GM23338 (cell line): ENCODE results near the gene BECN2. TPM values are rescaled to one million over a fixed set of nuclear protein-coding genes. Genes with fewer than 3 reads are reported as not detected.
A peak's percentile ranks its signal among the peaks of the same experiment; 100 is the strongest.

Experiments used
- ATAC-seq: fragments of 200-7000 bp; cut with Tn5 transposase; 3 replicates; pipeline ENCODE4 v1.9.1; 2020
- DNase-seq: peaks from one replicate; pipeline ENCODE4 v3.0.0-alpha.2; 2015; ENCODE audit warnings: low spot score
- H2AFZ ChIP-seq: fragments of 200-600 bp; sonication (generic); 2 replicates; pipeline ENCODE4 v1.8.0; 2016; ENCODE audit warnings: antibody characterized with exemption, mild to moderate bottlenecking, moderate library complexity
- H3F3A ChIP-seq: fragments of 200-600 bp; sonication (generic); replicated peaks from 2 replicates; pipeline ENCODE4 v1.8.0; 2017; ENCODE audit warnings: antibody characterized with exemption, mixed run types, low read depth
- H3K27ac ChIP-seq: fragments of 200-600 bp; sonication (generic); 2 replicates; pipeline ENCODE4 v1.6.1; 2016; ENCODE audit warnings: low read depth
- H3K27me3 ChIP-seq: fragments of 200-600 bp; sonication (generic); 2 replicates; pipeline ENCODE4 v1.8.0; 2016; ENCODE audit warnings: mild to moderate bottlenecking, mixed run types, moderate library complexity; ENCODE audit not compliant: insufficient read depth
- H3K36me3 ChIP-seq: fragments of 200-600 bp; sonication (generic); 2 replicates; pipeline ENCODE4 v1.8.0; 2016; ENCODE audit warnings: mild to moderate bottlenecking; ENCODE audit not compliant: insufficient read depth
- H3K4me1 ChIP-seq: fragments of 200-600 bp; sonication (generic); 2 replicates; pipeline ENCODE4 v1.8.0; 2016; ENCODE audit warnings: mild to moderate bottlenecking, moderate library complexity; ENCODE audit not compliant: insufficient read depth
- H3K4me2 ChIP-seq: fragments of 200-600 bp; sonication (generic); 2 replicates; pipeline ENCODE4 v1.7.1; 2017; ENCODE audit warnings: mixed run types
- H3K4me3 ChIP-seq: fragments of 200-600 bp; sonication (generic); 2 replicates; pipeline ENCODE4 v1.6.1; 2016; ENCODE audit warnings: mixed run types
- H3K79me2 ChIP-seq: fragments of 200-600 bp; sonication (generic); replicated peaks from 2 replicates; pipeline ENCODE4 v1.8.0; 2017; ENCODE audit warnings: mild to moderate bottlenecking; ENCODE audit not compliant: insufficient read depth
- H3K9me2 ChIP-seq: fragments of 200-600 bp; sonication (generic); 2 replicates; pipeline ENCODE4 v1.8.0; 2017; ENCODE audit not compliant: insufficient read depth
- H4K20me1 ChIP-seq: fragments of 200-600 bp; sonication (generic); replicated peaks from 2 replicates; pipeline ENCODE4 v1.8.0; 2017; ENCODE audit warnings: mild to moderate bottlenecking; ENCODE audit not compliant: insufficient read depth
- H3K27ac Mint-ChIP-seq: 2 replicates; pipeline ENCODE4 v1.8.0; 2020; ENCODE audit warnings: inconsistent platforms, mild to moderate bottlenecking, moderate library complexity, mixed read lengths
- H3K27me3 Mint-ChIP-seq: 3 replicates; pipeline ENCODE4 v1.8.0; 2022; ENCODE audit warnings: low read depth, mild to moderate bottlenecking, moderate library complexity, mixed read lengths, inconsistent platforms; ENCODE audit not compliant: insufficient read depth, poor library complexity
- H3K36me3 Mint-ChIP-seq: 3 replicates; pipeline ENCODE4 v1.8.0; 2021; ENCODE audit warnings: low read depth, mild to moderate bottlenecking, inconsistent platforms, moderate library complexity, mixed read lengths
- H3K4me1 Mint-ChIP-seq: 3 replicates; pipeline ENCODE4 v1.8.0; 2020; ENCODE audit warnings: mild to moderate bottlenecking, inconsistent platforms, mixed read lengths
- H3K4me3 Mint-ChIP-seq: 3 replicates; pipeline ENCODE4 v1.8.0; 2021; ENCODE audit warnings: moderate library complexity, mild to moderate bottlenecking, inconsistent platforms, mixed read lengths
- H3K9me3 Mint-ChIP-seq: 3 replicates; pipeline ENCODE4 v1.8.0; 2020; ENCODE audit warnings: moderate library complexity, mild to moderate bottlenecking, inconsistent platforms, mixed read lengths
- CREB1 ChIP-seq: fragments of 250-450 bp; sonication (Bioruptor Pico); IDR thresholded peaks from 2 replicates; pipeline ENCODE4 v1.5.0; 2020; ENCODE audit warnings: low read depth, mild to moderate bottlenecking, moderate library complexity
- CTCF ChIP-seq, 2 experiments: fragments of 200-600 bp in 1 of 2; sonication (generic) in 1 of 2; conservative IDR thresholded peaks; 2 replicates each; pipeline versions ENCODE4 v1.5.1 to v1.6.1; 2016 to 2017; ENCODE audit warnings: antibody characterized with exemption in 2 of 2, low read depth in 2 of 2, mild to moderate bottlenecking in 2 of 2, moderate library complexity in 1 of 2
- EZH2 ChIP-seq: fragments of 200-600 bp; sonication (generic); IDR thresholded peaks from one replicate; pipeline ENCODE4 v1.8.0; 2017; ENCODE audit warnings: antibody characterized with exemption, mild to moderate bottlenecking, low read depth; ENCODE audit not compliant: unreplicated experiment
- EZH2phosphoT487 ChIP-seq: fragments of 200-600 bp; sonication (generic); IDR thresholded peaks from one replicate; pipeline ENCODE4 v1.8.1; 2018; ENCODE audit warnings: antibody characterized with exemption; ENCODE audit not compliant: unreplicated experiment
- JUNB ChIP-seq: IDR thresholded peaks from one replicate; pipeline ENCODE4 v1.6.1; 2016; ENCODE audit warnings: antibody characterized with exemption; ENCODE audit not compliant: unreplicated experiment
- POLR2AphosphoS5 ChIP-seq: IDR thresholded peaks from 2 replicates; pipeline ENCODE4 v1.6.1; 2016; ENCODE audit warnings: antibody characterized with exemption, low read depth
- STAT1 ChIP-seq: IDR thresholded peaks from one replicate; pipeline ENCODE4 v1.6.1; 2016; ENCODE audit warnings: antibody characterized with exemption; ENCODE audit not compliant: unreplicated experiment
- ZNF114 ChIP-seq: fragments of 250-450 bp; sonication (Bioruptor Pico); IDR thresholded peaks from 2 replicates; pipeline ENCODE4 v1.5.0; 2020; ENCODE audit warnings: mild to moderate bottlenecking, moderate library complexity
- ZNF331 ChIP-seq: fragments of 250-450 bp; sonication (Bioruptor Pico); IDR thresholded peaks from 2 replicates; pipeline ENCODE4 v1.5.0; 2020; ENCODE audit warnings: low read depth, mild to moderate bottlenecking, moderate library complexity
- polyA plus RNA-seq: library from polyadenylated mRNA; unstranded; fragments of >200 nt; fragmentation: Nextera tagmentation; extraction: Ambion mirVana; gene quantifications from 2 replicates; pipeline ENCODE4 v1.2.1, GENCODE V29; 2016
- total RNA-seq: library from RNA; depleted of rRNA; stranded (reverse); fragments of >200 nt; shearing (Covaris generic); gene quantifications from 2 replicates; pipeline ENCODE4 v1.2.3, GENCODE V29; 2014
- TF ChIP-seq, protein P1 (sequence below): IDR thresholded peaks from one replicate; pipeline ENCODE4 v1.6.1; 2018; ENCODE audit warnings: antibody characterized with exemption; ENCODE audit not compliant: unreplicated experiment
- TF ChIP-seq, protein P2 (sequence below): fragments of 250-450 bp; sonication (Bioruptor Pico); IDR thresholded peaks from 2 replicates; pipeline ENCODE4 v1.5.0; 2020; ENCODE audit warnings: mild to moderate bottlenecking, moderate library complexity
- TF ChIP-seq, protein P3 (sequence below): IDR thresholded peaks from 2 replicates; pipeline ENCODE4 v1.6.1; 2016; ENCODE audit warnings: antibody characterized with exemption

Gene BECN2
- total and polyA plus RNA-seq, 2 experiments from 2014 or later: not detected

DNA sequence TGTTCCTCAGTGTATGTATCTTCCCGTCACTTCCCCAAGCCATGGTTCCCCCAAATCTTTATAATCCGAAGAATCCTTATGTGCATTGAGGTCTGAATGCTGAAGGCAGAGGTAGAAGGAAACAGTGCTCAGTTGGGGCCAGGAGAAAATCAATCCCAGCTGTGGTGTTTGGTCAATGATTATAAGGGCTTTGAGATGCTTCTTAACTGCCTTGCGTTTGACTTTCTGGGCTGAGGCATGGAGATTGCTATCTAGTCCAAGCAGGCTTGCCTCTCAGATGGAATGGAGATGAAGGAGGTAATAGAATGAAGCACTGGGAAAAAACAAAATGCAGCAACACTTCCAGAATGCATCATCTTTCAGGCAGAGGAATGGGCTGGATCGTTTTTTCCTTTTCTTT, 44.9 kb downstream of the BECN2 start:
- Histone ChIP-seq H3K4me3 (no peak overlapping the region), H3K27ac (no peak overlapping the region), H3K4me2 (no peak overlapping the region), H3K9me2 (no peaks in the 10 kb centered on the region), H2AFZ (peak overlapping the region; percentile 87; the same call in 1 of the 2 replicates), H3K27me3 (no peaks in the 10 kb centered on the region), H3K36me3 (no peaks in the 10 kb centered on the region), H3K79me2 (no peaks in the 10 kb centered on the region), H3F3A (no peaks in the 10 kb centered on the region), H4K20me1 (no peaks in the 10 kb centered on the region), H3K4me1 (peaks cover 11% of the 10 kb centered on the region)
- TF ChIP-seq POLR2AphosphoS5: no peak
- TF ChIP-seq, protein P1, sequence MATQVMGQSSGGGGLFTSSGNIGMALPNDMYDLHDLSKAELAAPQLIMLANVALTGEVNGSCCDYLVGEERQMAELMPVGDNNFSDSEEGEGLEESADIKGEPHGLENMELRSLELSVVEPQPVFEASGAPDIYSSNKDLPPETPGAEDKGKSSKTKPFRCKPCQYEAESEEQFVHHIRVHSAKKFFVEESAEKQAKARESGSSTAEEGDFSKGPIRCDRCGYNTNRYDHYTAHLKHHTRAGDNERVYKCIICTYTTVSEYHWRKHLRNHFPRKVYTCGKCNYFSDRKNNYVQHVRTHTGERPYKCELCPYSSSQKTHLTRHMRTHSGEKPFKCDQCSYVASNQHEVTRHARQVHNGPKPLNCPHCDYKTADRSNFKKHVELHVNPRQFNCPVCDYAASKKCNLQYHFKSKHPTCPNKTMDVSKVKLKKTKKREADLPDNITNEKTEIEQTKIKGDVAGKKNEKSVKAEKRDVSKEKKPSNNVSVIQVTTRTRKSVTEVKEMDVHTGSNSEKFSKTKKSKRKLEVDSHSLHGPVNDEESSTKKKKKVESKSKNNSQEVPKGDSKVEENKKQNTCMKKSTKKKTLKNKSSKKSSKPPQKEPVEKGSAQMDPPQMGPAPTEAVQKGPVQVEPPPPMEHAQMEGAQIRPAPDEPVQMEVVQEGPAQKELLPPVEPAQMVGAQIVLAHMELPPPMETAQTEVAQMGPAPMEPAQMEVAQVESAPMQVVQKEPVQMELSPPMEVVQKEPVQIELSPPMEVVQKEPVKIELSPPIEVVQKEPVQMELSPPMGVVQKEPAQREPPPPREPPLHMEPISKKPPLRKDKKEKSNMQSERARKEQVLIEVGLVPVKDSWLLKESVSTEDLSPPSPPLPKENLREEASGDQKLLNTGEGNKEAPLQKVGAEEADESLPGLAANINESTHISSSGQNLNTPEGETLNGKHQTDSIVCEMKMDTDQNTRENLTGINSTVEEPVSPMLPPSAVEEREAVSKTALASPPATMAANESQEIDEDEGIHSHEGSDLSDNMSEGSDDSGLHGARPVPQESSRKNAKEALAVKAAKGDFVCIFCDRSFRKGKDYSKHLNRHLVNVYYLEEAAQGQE: no peak
- TF ChIP-seq STAT1: no peak
- TF ChIP-seq, protein P2, sequence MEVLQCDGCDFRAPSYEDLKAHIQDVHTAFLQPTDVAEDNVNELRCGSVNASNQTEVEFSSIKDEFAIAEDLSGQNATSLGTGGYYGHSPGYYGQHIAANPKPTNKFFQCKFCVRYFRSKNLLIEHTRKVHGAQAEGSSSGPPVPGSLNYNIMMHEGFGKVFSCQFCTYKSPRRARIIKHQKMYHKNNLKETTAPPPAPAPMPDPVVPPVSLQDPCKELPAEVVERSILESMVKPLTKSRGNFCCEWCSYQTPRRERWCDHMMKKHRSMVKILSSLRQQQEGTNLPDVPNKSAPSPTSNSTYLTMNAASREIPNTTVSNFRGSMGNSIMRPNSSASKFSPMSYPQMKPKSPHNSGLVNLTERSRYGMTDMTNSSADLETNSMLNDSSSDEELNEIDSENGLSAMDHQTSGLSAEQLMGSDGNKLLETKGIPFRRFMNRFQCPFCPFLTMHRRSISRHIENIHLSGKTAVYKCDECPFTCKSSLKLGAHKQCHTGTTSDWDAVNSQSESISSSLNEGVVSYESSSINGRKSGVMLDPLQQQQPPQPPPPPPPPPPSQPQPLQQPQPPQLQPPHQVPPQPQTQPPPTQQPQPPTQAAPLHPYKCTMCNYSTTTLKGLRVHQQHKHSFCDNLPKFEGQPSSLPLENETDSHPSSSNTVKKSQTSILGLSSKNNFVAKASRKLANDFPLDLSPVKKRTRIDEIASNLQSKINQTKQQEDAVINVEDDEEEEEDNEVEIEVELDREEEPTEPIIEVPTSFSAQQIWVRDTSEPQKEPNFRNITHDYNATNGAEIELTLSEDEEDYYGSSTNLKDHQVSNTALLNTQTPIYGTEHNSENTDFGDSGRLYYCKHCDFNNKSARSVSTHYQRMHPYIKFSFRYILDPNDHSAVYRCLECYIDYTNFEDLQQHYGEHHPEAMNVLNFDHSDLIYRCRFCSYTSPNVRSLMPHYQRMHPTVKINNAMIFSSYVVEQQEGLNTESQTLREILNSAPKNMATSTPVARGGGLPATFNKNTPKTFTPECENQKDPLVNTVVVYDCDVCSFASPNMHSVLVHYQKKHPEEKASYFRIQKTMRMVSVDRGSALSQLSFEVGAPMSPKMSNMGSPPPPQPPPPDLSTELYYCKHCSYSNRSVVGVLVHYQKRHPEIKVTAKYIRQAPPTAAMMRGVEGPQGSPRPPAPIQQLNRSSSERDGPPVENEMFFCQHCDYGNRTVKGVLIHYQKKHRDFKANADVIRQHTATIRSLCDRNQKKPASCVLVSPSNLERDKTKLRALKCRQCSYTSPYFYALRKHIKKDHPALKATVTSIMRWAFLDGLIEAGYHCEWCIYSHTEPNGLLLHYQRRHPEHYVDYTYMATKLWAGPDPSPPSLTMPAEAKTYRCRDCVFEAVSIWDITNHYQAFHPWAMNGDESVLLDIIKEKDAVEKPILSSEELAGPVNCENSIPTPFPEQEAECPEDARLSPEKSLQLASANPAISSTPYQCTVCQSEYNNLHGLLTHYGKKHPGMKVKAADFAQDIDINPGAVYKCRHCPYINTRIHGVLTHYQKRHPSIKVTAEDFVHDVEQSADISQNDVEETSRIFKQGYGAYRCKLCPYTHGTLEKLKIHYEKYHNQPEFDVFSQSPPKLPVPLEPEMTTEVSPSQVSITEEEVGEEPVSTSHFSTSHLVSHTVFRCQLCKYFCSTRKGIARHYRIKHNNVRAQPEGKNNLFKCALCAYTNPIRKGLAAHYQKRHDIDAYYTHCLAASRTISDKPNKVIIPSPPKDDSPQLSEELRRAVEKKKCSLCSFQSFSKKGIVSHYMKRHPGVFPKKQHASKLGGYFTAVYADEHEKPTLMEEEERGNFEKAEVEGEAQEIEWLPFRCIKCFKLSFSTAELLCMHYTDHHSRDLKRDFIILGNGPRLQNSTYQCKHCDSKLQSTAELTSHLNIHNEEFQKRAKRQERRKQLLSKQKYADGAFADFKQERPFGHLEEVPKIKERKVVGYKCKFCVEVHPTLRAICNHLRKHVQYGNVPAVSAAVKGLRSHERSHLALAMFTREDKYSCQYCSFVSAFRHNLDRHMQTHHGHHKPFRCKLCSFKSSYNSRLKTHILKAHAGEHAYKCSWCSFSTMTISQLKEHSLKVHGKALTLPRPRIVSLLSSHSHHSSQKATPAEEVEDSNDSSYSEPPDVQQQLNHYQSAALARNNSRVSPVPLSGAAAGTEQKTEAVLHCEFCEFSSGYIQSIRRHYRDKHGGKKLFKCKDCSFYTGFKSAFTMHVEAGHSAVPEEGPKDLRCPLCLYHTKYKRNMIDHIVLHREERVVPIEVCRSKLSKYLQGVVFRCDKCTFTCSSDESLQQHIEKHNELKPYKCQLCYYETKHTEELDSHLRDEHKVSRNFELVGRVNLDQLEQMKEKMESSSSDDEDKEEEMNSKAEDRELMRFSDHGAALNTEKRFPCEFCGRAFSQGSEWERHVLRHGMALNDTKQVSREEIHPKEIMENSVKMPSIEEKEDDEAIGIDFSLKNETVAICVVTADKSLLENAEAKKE: no peak
- TF ChIP-seq ZNF114 (CRISPR knock-in tag): no peak
- TF ChIP-seq EZH2: no peak
- TF ChIP-seq, protein P3, sequence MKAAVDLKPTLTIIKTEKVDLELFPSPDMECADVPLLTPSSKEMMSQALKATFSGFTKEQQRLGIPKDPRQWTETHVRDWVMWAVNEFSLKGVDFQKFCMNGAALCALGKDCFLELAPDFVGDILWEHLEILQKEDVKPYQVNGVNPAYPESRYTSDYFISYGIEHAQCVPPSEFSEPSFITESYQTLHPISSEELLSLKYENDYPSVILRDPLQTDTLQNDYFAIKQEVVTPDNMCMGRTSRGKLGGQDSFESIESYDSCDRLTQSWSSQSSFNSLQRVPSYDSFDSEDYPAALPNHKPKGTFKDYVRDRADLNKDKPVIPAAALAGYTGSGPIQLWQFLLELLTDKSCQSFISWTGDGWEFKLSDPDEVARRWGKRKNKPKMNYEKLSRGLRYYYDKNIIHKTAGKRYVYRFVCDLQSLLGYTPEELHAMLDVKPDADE: no peak
- TF ChIP-seq ZNF331: no peak
- no peak for TF ChIP-seq CTCF (conservative IDR thresholded peaks at IDR 0.05; ENCODE audit: low read depth in 2 of 2)
- no peak for TF ChIP-seq JUNB
- no peak for TF ChIP-seq EZH2phosphoT487
- no peak for TF ChIP-seq CREB1 (CRISPR knock-in tag)
- Mint-ChIP-seq H3K36me3 (no peaks in the 10 kb centered on the region), H3K4me3 (no peak overlapping the region), H3K27ac (no peak overlapping the region), H3K27me3 (peaks cover 8% of the 10 kb centered on the region), H3K4me1 (peaks cover 16% of the 10 kb centered on the region), H3K9me3 (no peaks in the 10 kb centered on the region; the same call in 2 of the 3 replicates)
- no peak for DNase-seq
- ATAC-seq: no peak
